Suprapubic skin (tissue), 4 donors: Measurements from ENCODE around the gene LTA. TPM values are rescaled to one million over a fixed set of nuclear protein-coding genes. Genes with fewer than 3 reads are reported as not detected.
"Not testable (repeated sequence)": the region's sequence is repeated elsewhere in the genome, so short reads cannot be mapped to it uniquely, and the experiment has no call there.

ENCODE experiments used
- DNase-seq, 2 donors: peaks; one replicate each; pipeline ENCODE4 v3.0.0-alpha.2; 2019; ENCODE audit warnings: low spot score in 2 of 2
- H3K27ac ChIP-seq: fragments of 200-600 bp; sonication (generic); one replicate; pipeline ENCODE4 v1.5.1; 2019
- H3K27me3 ChIP-seq: fragments of 200-600 bp; sonication (generic); one replicate; pipeline ENCODE4 v1.5.1; 2019
- H3K36me3 ChIP-seq: fragments of 200-600 bp; sonication (generic); one replicate; pipeline ENCODE4 v1.5.1; 2019
- H3K4me1 ChIP-seq: fragments of 200-600 bp; sonication (generic); one replicate; pipeline ENCODE4 v1.5.1; 2019
- H3K4me3 ChIP-seq: fragments of 200-600 bp; sonication (generic); one replicate; pipeline ENCODE4 v1.5.1; 2019; ENCODE audit warnings: mild to moderate bottlenecking
- H3K9me3 ChIP-seq: fragments of 200-600 bp; sonication (generic); one replicate; pipeline ENCODE4 v1.5.1; 2019
- EP300 ChIP-seq: sonication (generic); formaldehyde crosslinking; IDR thresholded peaks from one replicate; pipeline ENCODE4 v1.6.1; 2017; ENCODE audit warnings: antibody characterized with exemption
- POLR2A ChIP-seq, 2 donors: fragments of 450-650 bp; IDR thresholded peaks; one replicate each; pipeline ENCODE4 v1.6.1; 2017; ENCODE audit warnings: antibody characterized with exemption in 2 of 2, mild to moderate bottlenecking in 2 of 2, moderate library complexity in 2 of 2
- POLR2AphosphoS5 ChIP-seq, 3 donors: sonication (generic); formaldehyde crosslinking; IDR thresholded peaks; one replicate each; pipeline ENCODE4 v1.6.1; 2017; ENCODE audit warnings: antibody characterized with exemption in 3 of 3
- WGBS: methylation state at CpG from one replicate; pipeline ENCODE4 v1.1.5; 2018; 5-methylcytosine and 5-hydroxymethylcytosine counted together
- total RNA-seq, 4 donors: library from RNA; depleted of rRNA; stranded (reverse); fragments of >200 nt; gene quantifications; one replicate each; pipeline ENCODE4 v1.1.0, GENCODE V29; 2016
- TF ChIP-seq, protein P1 (sequence below), 2 donors: fragments of 200-600 bp in 1 of 2; fragments of 450-650 bp in 1 of 2; sonication (generic) in 1 of 2; IDR thresholded peaks; one replicate each; pipeline ENCODE4 v1.5.1; 2016 to 2019; ENCODE audit warnings: antibody characterized with exemption in 2 of 2, mild to moderate bottlenecking in 1 of 2, moderate library complexity in 1 of 2

LTA gene
- total RNA-seq, 4 donors from 2014 or later, result 0.47 TPM; not detected in 3

DNA sequence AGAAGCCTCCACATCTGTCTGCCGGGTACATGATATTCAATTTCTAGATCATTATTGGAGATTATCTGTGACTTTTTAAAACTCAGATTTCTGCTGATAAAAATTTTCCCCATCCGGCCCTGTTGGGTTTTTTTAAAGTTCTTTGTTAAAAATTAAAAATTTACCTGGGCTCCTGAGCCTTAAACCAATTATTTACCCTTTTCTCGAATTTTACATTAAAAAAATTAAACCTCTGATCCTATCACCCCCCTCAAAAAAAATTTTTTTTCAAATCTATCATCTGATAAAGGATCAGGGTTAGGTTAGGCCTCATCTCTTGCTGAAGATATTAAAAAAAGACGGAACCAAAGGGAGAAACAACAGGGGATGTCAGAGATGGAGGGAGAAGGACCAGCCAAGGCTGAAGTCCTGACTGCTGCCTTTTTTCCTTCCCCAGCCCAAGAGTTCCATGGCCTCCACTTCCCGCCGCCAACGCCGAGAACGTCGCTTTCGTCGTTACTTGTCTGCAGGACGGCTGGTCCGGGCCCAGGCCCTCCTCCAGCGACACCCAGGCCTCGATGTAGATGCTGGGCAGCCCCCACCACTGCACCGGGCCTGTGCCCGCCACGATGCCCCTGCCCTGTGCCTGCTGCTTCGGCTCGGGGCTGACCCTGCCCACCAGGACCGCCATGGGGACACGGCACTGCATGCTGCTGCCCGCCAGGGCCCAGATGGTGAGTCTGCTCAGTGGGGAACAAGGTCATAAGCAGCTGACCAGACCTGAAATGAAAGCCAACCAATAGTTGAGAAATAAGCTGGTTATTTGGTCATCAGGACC is 24.2 kb upstream of the LTA start:
- peaks cover 34% of the 10 kb centered on the region for H3K36me3 ChIP-seq
- H3K4me1 ChIP-seq, result peaks cover 25% of the 10 kb centered on the region
- peak overlapping the region; percentile 40 for H3K4me3 ChIP-seq
- no peak for TF ChIP-seq POLR2AphosphoS5 (IDR thresholded peaks at IDR 0.05)
- no peak for TF ChIP-seq EP300
- TF ChIP-seq POLR2A (IDR thresholded peaks at IDR 0.05), result no peak
- TF ChIP-seq, protein P1, sequence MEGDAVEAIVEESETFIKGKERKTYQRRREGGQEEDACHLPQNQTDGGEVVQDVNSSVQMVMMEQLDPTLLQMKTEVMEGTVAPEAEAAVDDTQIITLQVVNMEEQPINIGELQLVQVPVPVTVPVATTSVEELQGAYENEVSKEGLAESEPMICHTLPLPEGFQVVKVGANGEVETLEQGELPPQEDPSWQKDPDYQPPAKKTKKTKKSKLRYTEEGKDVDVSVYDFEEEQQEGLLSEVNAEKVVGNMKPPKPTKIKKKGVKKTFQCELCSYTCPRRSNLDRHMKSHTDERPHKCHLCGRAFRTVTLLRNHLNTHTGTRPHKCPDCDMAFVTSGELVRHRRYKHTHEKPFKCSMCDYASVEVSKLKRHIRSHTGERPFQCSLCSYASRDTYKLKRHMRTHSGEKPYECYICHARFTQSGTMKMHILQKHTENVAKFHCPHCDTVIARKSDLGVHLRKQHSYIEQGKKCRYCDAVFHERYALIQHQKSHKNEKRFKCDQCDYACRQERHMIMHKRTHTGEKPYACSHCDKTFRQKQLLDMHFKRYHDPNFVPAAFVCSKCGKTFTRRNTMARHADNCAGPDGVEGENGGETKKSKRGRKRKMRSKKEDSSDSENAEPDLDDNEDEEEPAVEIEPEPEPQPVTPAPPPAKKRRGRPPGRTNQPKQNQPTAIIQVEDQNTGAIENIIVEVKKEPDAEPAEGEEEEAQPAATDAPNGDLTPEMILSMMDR (IDR thresholded peaks at IDR 0.05), result no peak
- no peaks in the 10 kb centered on the region for H3K27me3 ChIP-seq
- H3K9me3 ChIP-seq, result no peaks in the 10 kb centered on the region
- 78% methylated on average over 24 of the region's 24 CpGs for WGBS
- H3K27ac ChIP-seq, result peak overlapping the region; percentile 57
- peak in 1 of 2 donors; percentile 74 for DNase-seq

DNA sequence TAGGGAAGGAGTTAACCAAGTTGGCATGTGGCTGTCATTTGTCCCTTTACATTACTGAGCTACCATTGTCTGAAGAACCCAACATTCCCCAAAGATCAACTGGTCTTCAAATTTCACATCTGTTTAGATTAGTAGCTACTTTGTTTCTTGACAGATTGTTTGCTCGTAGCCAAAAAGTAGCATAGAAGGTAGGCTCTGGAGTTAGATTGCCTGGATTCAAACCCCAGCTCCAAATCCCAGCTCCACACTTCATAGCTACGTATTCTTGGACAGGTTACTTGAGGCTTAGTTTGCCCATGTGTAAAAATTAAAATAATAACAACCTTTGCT is 23.6 kb upstream of the LTA start:
- Histone ChIP-seq H3K27ac (peak overlapping the region; percentile 57), H3K27me3 (no peaks in the 10 kb centered on the region), H3K9me3 (no peaks in the 10 kb centered on the region), H3K36me3 (peaks cover 38% of the 10 kb centered on the region), H3K4me3 (peak overlapping the region; percentile 40), H3K4me1 (peaks cover 22% of the 10 kb centered on the region)
- 87% methylated on average over 2 of the region's 2 CpGs for WGBS
- TF ChIP-seq POLR2A (IDR thresholded peaks at IDR 0.05) (no peak), EP300 (no peak), POLR2AphosphoS5 (IDR thresholded peaks at IDR 0.05) (no peak)
- TF ChIP-seq, protein P1 (IDR thresholded peaks at IDR 0.05), result no peak
- DNase-seq, result no peak

DNA sequence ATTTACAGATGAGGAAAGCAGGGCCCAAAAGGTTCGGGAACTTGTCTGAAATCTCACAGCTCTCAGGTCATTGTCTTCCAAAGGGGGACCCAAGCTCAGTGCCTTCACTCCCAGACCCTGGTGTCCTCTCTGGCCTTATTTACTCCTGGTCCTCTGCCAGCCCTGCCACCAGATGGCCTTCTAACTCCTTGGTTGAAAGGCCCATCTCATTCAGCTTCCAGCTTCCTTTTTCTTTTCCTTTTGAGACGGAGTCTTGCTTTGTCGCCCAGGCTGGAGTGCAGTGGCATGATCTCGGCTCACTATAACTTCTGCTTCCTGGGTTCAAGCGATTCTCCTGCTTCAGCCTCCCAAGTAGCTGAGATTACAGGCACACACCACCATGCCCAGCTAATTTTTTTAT is 20.7 kb upstream of the LTA start:
- H3K27me3 ChIP-seq, DNase-seq: not testable (repeated sequence)

DNA sequence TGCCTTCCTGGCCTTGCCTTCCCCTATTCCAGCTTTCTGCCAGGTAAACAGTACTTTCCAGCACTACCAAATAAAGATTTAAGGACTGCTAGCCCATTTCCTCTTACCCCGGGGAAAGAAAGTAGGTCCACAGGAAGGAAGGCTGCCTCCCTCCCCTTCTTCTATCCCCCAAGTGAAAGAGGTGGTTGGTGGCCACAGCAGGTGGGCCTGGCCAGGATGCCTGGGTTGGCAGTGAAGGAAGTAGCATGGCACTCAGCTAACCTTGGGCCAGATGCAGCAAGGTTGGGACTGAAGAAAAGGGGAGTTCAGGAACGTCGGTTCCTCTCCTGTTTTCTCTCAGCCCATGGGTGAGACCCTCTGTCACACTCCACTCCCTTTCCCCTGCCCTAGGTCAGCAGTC is 15.8 kb upstream of the LTA start:
- 78% methylated on average over 3 of the region's 3 CpGs for WGBS
- TF ChIP-seq, protein P1 (IDR thresholded peaks at IDR 0.05), result no peak
- TF ChIP-seq POLR2AphosphoS5 (IDR thresholded peaks at IDR 0.05) (no peak), EP300 (no peak), POLR2A (IDR thresholded peaks at IDR 0.05) (no peak)

More for the DNA sequence above, 20.7 kb upstream of the LTA start:
- WGBS, result 63% methylated on average over 5 of the region's 5 CpGs
- Histone ChIP-seq H3K4me1 (peaks cover 18% of the 10 kb centered on the region), H3K36me3 (peaks cover 51% of the 10 kb centered on the region)
- not testable (repeated sequence) for H3K27ac ChIP-seq, H3K9me3 ChIP-seq, H3K4me3 ChIP-seq

DNA sequence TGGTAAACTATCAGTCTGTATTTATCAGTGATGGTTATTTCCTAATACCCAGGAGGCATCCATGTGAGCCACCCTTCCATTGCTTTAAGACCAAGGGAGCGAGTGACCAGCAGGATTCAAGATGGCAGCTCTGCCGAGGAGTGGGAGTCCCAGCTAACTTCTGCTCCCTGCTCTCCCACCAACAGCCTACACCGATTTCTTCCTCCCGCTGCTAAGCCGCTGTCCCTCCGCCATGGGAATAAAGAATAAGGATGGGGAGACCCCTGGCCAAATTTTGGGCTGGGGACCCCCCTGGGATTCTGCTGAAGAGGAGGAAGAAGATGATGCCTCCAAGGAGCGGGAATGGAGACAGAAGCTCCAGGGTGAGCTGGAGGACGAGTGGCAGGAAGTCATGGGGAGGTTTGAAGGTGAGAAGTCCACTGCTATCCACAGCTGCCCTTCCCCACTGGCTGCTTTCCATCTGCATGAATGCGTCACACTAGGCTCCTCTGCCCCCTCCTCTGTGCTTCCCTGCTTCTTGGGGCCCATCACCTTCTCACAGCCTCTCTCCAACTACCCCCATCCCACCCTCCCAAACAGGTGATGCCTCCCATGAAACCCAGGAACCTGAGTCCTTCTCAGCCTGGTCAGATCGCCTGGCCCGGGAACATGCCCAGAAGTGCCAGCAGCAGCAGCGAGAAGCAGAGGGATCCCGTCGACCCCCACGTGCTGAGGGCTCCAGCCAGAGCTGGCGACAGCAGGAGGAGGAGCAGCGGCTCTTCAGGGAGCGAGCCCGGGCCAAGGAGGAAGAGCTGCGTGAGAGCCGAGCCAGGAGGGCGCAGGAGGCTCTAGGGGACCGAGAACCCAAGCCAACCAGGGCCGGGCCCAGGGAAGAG is 14.4 kb upstream of the LTA start:
- no peaks in the 10 kb centered on the region for H3K27me3 ChIP-seq
- peaks cover 26% of the 10 kb centered on the region for H3K4me1 ChIP-seq
- WGBS, result 71% methylated on average over 14 of the region's 24 CpGs
- no peak overlapping the region for H3K27ac ChIP-seq
- no peak for DNase-seq
- no peaks in the 10 kb centered on the region for H3K9me3 ChIP-seq
- TF ChIP-seq POLR2AphosphoS5 (IDR thresholded peaks at IDR 0.05), result no peak
- no peak for TF ChIP-seq EP300
- TF ChIP-seq POLR2A (IDR thresholded peaks at IDR 0.05), result no peak
- TF ChIP-seq, protein P1 (IDR thresholded peaks at IDR 0.05), result no peak
- peaks cover 52% of the 10 kb centered on the region for H3K36me3 ChIP-seq
- H3K4me3 ChIP-seq, result no peak overlapping the region

More for the DNA sequence above, 15.8 kb upstream of the LTA start:
- Histone ChIP-seq H3K9me3 (no peaks in the 10 kb centered on the region), H3K27ac (no peak overlapping the region), H3K27me3 (no peaks in the 10 kb centered on the region), H3K36me3 (peaks cover 61% of the 10 kb centered on the region), H3K4me1 (peaks cover 25% of the 10 kb centered on the region), H3K4me3 (no peak overlapping the region)
- DNase-seq, result no peak
